CD4-positive, alpha-beta memory T cell (primary cell): Measurements from ENCODE around the gene PSMC3. TPM values are rescaled to one million over a fixed set of nuclear protein-coding genes. Genes with fewer than 3 reads are reported as not detected.

Experiments
- CTCF ChIA-PET: fragments of 350-600 bp; sonication (Branson Sonifier 250); formaldehyde crosslinking; loops from one replicate; lab custom pipeline; 2021; ENCODE audit warnings: inconsistent platforms; ENCODE audit not compliant: partially characterized antibody; lab: Charles Lee
- POLR2A ChIA-PET: fragments of 350-600 bp; sonication (Branson Sonifier 250); formaldehyde crosslinking; loops from one replicate; lab custom pipeline; 2021; ENCODE audit not compliant: partially characterized antibody; lab: Charles Lee
- DNase-seq, 5 donors: peaks; one replicate each; pipeline versions ENCODE4 v3.0.0 to v3.0.0-alpha.2; 2020 to 2022; ENCODE audit warnings: mixed read lengths in 1 of 5
- H3K27ac ChIP-seq: one replicate; pipeline ENCODE4 v1.7.0; 2013; ENCODE audit warnings: low read depth, low read length
- H3K27me3 ChIP-seq: 2 replicates; pipeline ENCODE4 v1.7.0; 2013; ENCODE audit warnings: mild to moderate bottlenecking, low read length, moderate library complexity; ENCODE audit not compliant: insufficient read depth
- H3K36me3 ChIP-seq: 2 replicates; pipeline ENCODE4 v1.7.0; 2013; ENCODE audit warnings: mild to moderate bottlenecking, low read length, moderate library complexity; ENCODE audit not compliant: insufficient read depth
- H3K4me1 ChIP-seq: 2 replicates; pipeline ENCODE4 v1.7.0; 2013; ENCODE audit warnings: mild to moderate bottlenecking, low read length, moderate library complexity; ENCODE audit not compliant: insufficient read depth
- H3K4me3 ChIP-seq, 2 donors: one replicate each; pipeline ENCODE4 v1.7.0; 2013; ENCODE audit warnings: low read length in 2 of 2, mild to moderate bottlenecking in 1 of 2
- H3K9me3 ChIP-seq, 2 donors: one replicate each; pipeline ENCODE4 v1.7.0; 2013; ENCODE audit warnings: low read length in 2 of 2, control low read depth in 1 of 2; ENCODE audit not compliant: control insufficient read depth in 1 of 2
- H3K27ac Mint-ChIP-seq, 7 donors: one replicate each; pipeline ENCODE4 v1.8.0; 2020 to 2021; ENCODE audit warnings: mixed read lengths in 7 of 7, mild to moderate bottlenecking in 6 of 7, inconsistent platforms in 3 of 7, moderate library complexity in 3 of 7
- H3K27me3 Mint-ChIP-seq, 2 donors: one replicate each; pipeline ENCODE4 v1.8.0; 2020 to 2021; ENCODE audit warnings: mixed read lengths in 2 of 2
- H3K36me3 Mint-ChIP-seq, 2 donors: one replicate each; pipeline ENCODE4 v1.8.0; 2020 to 2021; ENCODE audit warnings: mixed read lengths in 2 of 2, inconsistent platforms in 1 of 2, mild to moderate bottlenecking in 1 of 2
- H3K4me1 Mint-ChIP-seq, 4 donors: one replicate each; pipeline ENCODE4 v1.8.0; 2020 to 2021; ENCODE audit warnings: mixed read lengths in 4 of 4, mild to moderate bottlenecking in 1 of 4
- H3K4me3 Mint-ChIP-seq, 8 donors: one replicate each; pipeline ENCODE4 v1.8.0; 2020 to 2021; ENCODE audit warnings: mixed read lengths in 8 of 8, mild to moderate bottlenecking in 7 of 8, moderate library complexity in 6 of 8, inconsistent platforms in 3 of 8
- H3K9me3 Mint-ChIP-seq, 8 donors: one replicate each; pipeline ENCODE4 v1.8.0; 2020 to 2021; ENCODE audit warnings: mixed read lengths in 8 of 8, mild to moderate bottlenecking in 5 of 8, inconsistent platforms in 3 of 8, moderate library complexity in 1 of 8
- intact Hi-C: fragments of 100-400 bp; cut with micrococcal nuclease; formaldehyde crosslinking; loops from one replicate; pipeline ENCODE4 v1.15.1; 2023
- polyA plus RNA-seq, 2 donors: library from polyadenylated mRNA; unstranded; fragments of 300-500 nt; fragmentation: Illumina TruSeq; gene quantifications; one replicate each; pipeline ENCODE4 v1.2.3, GENCODE V29; 2021
- total RNA-seq, 2 experiments: library from RNA; stranded (reverse); gene quantifications; one replicate each; pipeline ENCODE4 v1.2.3, GENCODE V29; 2021

Gene PSMC3
- total and polyA plus RNA-seq, 4 experiments from 2014 or later = 53.9 to 152 (median 86.7) TPM

DNA sequence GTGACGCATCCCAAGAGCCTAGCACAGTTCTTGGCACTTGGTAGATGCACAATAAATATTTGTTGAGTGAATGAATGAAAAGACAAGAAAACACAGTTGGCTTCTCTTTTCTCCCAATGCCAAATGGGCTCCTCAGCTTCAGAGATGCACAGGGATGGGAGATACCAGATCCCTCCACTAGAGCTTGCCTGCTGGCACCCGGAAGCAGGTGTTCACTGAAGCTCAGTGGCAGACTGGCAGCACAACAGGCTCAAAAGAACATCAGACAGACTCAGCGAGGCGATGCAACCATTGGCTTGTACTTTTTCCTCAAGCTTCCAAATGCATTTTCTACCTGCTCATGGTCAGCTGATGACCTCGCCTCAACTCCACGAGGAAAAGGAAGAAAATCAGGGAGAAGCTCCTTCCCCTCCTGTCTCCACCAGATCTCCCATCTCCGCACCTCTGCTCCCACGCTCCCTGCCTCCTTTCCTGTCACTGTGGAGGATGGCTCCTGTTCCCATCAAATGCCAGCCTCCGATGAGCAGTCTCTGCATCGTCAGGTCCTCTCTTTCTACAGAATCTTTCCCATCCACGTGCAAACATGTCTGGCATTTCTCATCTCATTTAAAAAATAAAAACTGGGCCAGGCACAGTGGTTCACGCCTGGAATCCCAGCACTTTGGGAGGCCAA lies 16.9 kb upstream of the PSMC3 start:
- H3K27ac Mint-ChIP-seq = no peak overlapping the region
- Histone ChIP-seq H3K4me3 (no peak overlapping the region), H3K27ac (no peak overlapping the region), H3K36me3 (no peaks in the 10 kb centered on the region), H3K27me3 (no peaks in the 10 kb centered on the region), H3K4me1 (no peaks in the 10 kb centered on the region), H3K9me3 (no peaks in the 10 kb centered on the region)
- H3K36me3 Mint-ChIP-seq = no peaks in the 10 kb centered on the region
- ChIA-PET CTCF (interaction anchor here (1.3 to 1.6 kb wide), 2 partner anchors 10 to 69 kb away, joined by 4 to 9 read pairs; no protein-coding TSS in a partner anchor), POLR2A (no interaction called here)
- H3K27me3 Mint-ChIP-seq = no peaks in the 10 kb centered on the region
- intact Hi-C loops = no loop called here
- no peak for DNase-seq
- no peaks in the 10 kb centered on the region for H3K4me1 Mint-ChIP-seq
- H3K4me3 Mint-ChIP-seq = no peak overlapping the region
- no peaks in the 10 kb centered on the region for H3K9me3 Mint-ChIP-seq

DNA sequence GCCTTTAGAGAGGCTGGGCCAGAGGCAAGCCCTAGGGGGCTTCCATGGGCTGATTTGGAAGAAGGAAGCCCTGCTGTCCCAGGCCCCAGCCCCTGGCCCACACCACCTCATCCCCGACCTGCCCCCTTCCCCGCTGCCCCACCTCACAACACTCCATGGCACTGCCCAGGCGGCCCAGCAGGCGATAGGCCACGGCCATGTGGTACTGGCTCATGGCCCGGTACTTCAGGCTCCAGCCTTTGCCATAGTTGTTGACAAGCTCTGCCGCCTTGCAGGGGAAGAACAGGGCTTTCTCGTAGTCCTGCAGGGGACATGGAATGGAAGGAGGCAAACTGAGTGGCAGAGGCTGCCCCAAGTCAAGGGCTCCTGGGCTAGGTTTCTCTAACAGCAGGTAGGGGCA lies 16.3 kb upstream of the PSMC3 start:
- H3K4me3 ChIP-seq = no peak overlapping the region
- H3K27me3 Mint-ChIP-seq = no peaks in the 10 kb centered on the region
- no peaks in the 10 kb centered on the region for H3K4me1 ChIP-seq
- no peaks in the 10 kb centered on the region for H3K36me3 Mint-ChIP-seq
- no peak for DNase-seq
- intact Hi-C loops = no loop called here
- no peak overlapping the region for H3K4me3 Mint-ChIP-seq
- POLR2A ChIA-PET = no interaction called here
- H3K9me3 ChIP-seq = no peaks in the 10 kb centered on the region
- H3K4me1 Mint-ChIP-seq = no peaks in the 10 kb centered on the region
- H3K27ac Mint-ChIP-seq = no peak overlapping the region
- no peaks in the 10 kb centered on the region for H3K27me3 ChIP-seq
- H3K9me3 Mint-ChIP-seq = no peaks in the 10 kb centered on the region
- H3K36me3 ChIP-seq = no peaks in the 10 kb centered on the region
- no peak overlapping the region for H3K27ac ChIP-seq
- CTCF ChIA-PET = no interaction called here

DNA sequence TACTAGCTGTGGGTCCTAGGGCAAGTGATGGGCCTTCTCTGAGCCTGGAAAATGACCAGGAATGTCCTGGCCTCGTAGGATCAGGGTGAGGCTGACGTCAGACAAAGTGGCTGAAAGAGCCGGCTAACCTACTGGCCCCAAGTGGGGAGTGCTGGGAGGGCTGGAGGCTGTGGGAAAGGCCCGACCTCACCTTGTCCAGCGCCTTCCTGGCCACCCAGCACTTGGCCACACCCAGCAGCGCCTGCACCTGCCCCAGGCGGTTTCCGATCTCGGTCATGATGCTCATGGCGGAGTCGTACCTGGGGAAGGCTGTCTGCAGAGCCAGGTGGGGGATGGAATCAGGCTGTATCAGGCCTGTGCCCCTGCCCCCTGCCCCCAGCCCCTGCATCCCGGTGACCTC lies 15.2 kb upstream of the PSMC3 start:
- H3K4me3 ChIP-seq = no peak overlapping the region
- peaks cover 0 to 1% (median 0%) of the 10 kb centered on the region in 8 donors for H3K9me3 Mint-ChIP-seq
- H3K4me1 Mint-ChIP-seq = no peaks in the 10 kb centered on the region
- intact Hi-C loops = no loop called here
- no peaks in the 10 kb centered on the region for H3K4me1 ChIP-seq
- H3K36me3 ChIP-seq = no peaks in the 10 kb centered on the region
- no peak overlapping the region for H3K27ac ChIP-seq
- H3K27me3 ChIP-seq = no peaks in the 10 kb centered on the region
- no peak overlapping the region for H3K27ac Mint-ChIP-seq
- H3K36me3 Mint-ChIP-seq = no peaks in the 10 kb centered on the region
- CTCF ChIA-PET = interaction anchor here (1.2 kb wide), 1 partner anchor 13 kb away, joined by 3 read pairs; no protein-coding TSS in a partner anchor
- H3K27me3 Mint-ChIP-seq = no peaks in the 10 kb centered on the region
- DNase-seq = no peak
- H3K9me3 ChIP-seq = no peaks in the 10 kb centered on the region
- POLR2A ChIA-PET = no interaction called here
- no peak overlapping the region for H3K4me3 Mint-ChIP-seq

DNA sequence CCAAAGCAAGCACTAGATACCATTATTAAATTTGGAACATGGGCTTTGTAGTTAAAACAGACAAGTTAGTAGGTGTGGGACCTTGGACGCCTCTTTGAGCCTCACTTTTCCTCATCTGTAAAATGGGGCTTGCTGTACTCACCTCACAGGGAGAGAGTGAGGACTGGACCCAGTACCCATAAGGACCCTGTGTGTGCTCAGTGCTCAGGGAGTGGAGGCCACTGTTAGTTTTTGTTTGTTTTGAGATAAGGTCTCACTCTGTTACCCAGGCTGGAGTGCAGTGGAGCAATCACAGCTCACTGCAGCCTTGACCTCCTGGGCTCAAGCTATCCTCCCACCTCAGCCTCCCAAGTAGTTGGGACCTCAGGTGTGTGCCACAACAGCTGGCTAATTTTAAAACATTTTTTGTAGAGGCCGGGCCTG lies 13.8 kb upstream of the PSMC3 start:
- no peaks in the 10 kb centered on the region for H3K36me3 Mint-ChIP-seq
- Histone ChIP-seq H3K27ac (no peak overlapping the region), H3K36me3 (no peaks in the 10 kb centered on the region), H3K27me3 (no peaks in the 10 kb centered on the region), H3K4me3 (no peak overlapping the region), H3K4me1 (no peaks in the 10 kb centered on the region), H3K9me3 (no peaks in the 10 kb centered on the region)
- H3K27me3 Mint-ChIP-seq = no peaks in the 10 kb centered on the region
- CTCF ChIA-PET = interaction anchor here (1.2 kb wide), 1 partner anchor 14 kb away, joined by 3 read pairs; no protein-coding TSS in a partner anchor
- H3K4me3 Mint-ChIP-seq = no peak overlapping the region
- peaks cover 0 to 1% (median 0%) of the 10 kb centered on the region in 8 donors for H3K9me3 Mint-ChIP-seq
- H3K27ac Mint-ChIP-seq = no peak overlapping the region
- no peaks in the 10 kb centered on the region for H3K4me1 Mint-ChIP-seq
- POLR2A ChIA-PET = no interaction called here
- intact Hi-C loops = no loop called here
- no peak for DNase-seq

DNA sequence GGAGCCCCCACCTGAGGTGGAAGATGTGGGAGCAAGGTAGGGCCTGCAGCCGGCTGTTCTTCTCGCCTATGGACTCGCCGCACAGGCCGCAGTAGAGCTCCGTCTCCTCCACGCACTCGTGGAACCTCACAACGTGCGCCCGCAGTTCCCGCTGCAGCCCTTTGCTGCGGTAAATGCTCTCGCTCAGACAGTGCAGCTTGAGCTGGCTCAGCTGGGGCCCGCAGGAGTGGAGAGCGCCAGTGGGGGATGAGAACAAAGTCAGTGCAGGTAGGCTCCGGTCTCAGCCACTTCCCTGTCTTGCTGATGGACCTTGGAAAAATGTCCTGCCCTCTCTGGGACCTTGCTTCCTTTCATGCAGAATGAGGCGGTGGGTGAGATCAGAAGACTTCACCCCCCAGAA lies 12.5 kb upstream of the PSMC3 start:
- no peaks in the 10 kb centered on the region for H3K4me1 Mint-ChIP-seq
- ChIA-PET POLR2A (interaction anchor here (0.5 kb wide), 1 partner anchor 605 kb away, joined by 3 read pairs; no protein-coding TSS in a partner anchor), CTCF (interaction anchor here (0.8 kb wide), 2 partner anchors 16 to 27 kb away, joined by 3 read pairs; no protein-coding TSS in a partner anchor)
- no peak overlapping the region for H3K27ac Mint-ChIP-seq
- no peak overlapping the region for H3K4me3 Mint-ChIP-seq
- H3K4me3 ChIP-seq = no peak overlapping the region
- H3K9me3 Mint-ChIP-seq = peaks cover 0 to 1% (median 0%) of the 10 kb centered on the region in 8 donors
- H3K36me3 Mint-ChIP-seq = no peaks in the 10 kb centered on the region
- no peaks in the 10 kb centered on the region for H3K27me3 ChIP-seq
- H3K36me3 ChIP-seq = no peaks in the 10 kb centered on the region
- no peaks in the 10 kb centered on the region for H3K9me3 ChIP-seq
- DNase-seq = no peak
- H3K27ac ChIP-seq = no peak overlapping the region
- H3K27me3 Mint-ChIP-seq = no peaks in the 10 kb centered on the region
- intact Hi-C loops = no loop called here
- H3K4me1 ChIP-seq = no peaks in the 10 kb centered on the region

DNA sequence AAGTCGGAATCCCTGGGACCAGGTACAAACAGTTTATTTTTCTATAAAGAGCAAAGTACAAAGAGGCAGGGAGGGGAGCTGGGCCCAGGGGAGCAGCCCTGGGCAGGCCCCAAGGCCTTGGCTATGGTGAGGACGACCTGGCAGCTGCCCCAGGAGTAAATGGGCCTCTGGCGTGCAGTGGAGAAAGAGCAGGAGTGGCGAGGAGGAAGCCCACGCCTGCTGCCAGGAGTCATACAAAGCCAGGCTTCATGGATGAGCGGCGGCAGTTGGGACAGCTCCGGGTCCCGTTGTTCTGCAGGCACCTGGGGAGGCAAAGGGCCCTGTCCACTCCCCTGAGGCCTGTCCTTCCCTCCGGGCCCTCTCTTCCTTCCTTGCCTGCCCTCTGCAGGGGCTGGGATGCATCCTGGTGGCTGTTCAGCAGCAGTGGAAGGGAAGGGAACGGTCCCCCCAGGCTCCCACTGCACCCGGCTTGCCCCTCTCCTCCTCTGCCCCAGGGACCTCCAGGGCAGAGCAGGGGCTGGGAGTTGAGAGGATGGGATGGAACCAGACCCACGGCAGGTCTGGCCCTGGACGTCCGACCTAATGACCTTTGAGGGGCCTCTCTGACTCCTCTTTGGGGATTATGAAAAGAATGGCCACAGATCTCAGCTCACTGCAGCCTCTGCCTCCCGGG lies 11.6 kb upstream of the PSMC3 start:
- POLR2A ChIA-PET = no interaction called here
- no peak for DNase-seq
- Mint-ChIP-seq H3K9me3 (peaks cover 0 to 1% (median 0%) of the 10 kb centered on the region in 8 donors), H3K27me3 (no peaks in the 10 kb centered on the region), H3K4me3 (no peak overlapping the region), H3K4me1 (no peaks in the 10 kb centered on the region), H3K27ac (no peak overlapping the region), H3K36me3 (no peaks in the 10 kb centered on the region)
- H3K27me3 ChIP-seq = no peaks in the 10 kb centered on the region
- intact Hi-C loops = no loop called here
- H3K27ac ChIP-seq = no peak overlapping the region
- H3K9me3 ChIP-seq = no peaks in the 10 kb centered on the region
- H3K4me3 ChIP-seq = no peak overlapping the region
- CTCF ChIA-PET = interaction anchor here (0.6 to 1.0 kb wide), 2 partner anchors 17 to 209 kb away, joined by 3 read pairs; no protein-coding TSS in a partner anchor
- no peaks in the 10 kb centered on the region for H3K36me3 ChIP-seq
- no peaks in the 10 kb centered on the region for H3K4me1 ChIP-seq

DNA sequence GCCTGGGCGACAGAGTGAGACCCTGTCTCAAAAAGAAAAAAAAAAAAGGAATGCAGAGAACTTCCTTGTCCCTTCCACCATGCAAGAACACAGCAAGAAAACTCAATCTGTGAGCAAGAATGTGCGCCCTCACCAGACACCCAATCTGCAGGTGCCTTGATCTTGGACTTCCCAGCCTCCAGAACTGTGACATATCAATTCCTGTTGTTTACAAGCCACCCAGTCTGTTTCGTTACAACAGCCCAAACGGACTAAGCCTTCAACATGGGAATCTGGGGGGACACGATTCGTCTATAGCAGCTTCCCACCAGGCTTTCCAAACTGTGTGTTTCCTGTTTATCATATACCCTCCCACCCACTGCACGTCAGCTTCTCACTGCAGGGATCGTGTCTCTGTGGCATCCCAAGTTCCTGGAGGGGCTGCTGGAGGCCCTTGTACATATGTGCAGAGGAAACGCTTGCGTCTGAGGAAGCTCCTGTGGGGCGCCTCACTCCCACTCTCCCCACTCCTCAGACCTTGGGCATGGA lies 11.0 kb upstream of the PSMC3 start:
- peaks cover 0 to 1% (median 0%) of the 10 kb centered on the region in 8 donors for H3K9me3 Mint-ChIP-seq
- no peaks in the 10 kb centered on the region for H3K4me1 ChIP-seq
- H3K36me3 ChIP-seq = no peaks in the 10 kb centered on the region
- H3K4me1 Mint-ChIP-seq = no peaks in the 10 kb centered on the region
- no peak overlapping the region for H3K27ac ChIP-seq
- H3K27ac Mint-ChIP-seq = no peak overlapping the region
- no peaks in the 10 kb centered on the region for H3K27me3 Mint-ChIP-seq
- POLR2A ChIA-PET = no interaction called here
- CTCF ChIA-PET = interaction anchor here (0.6 to 1.0 kb wide), 2 partner anchors 17 to 209 kb away, joined by 3 read pairs; no protein-coding TSS in a partner anchor
- H3K36me3 Mint-ChIP-seq = no peaks in the 10 kb centered on the region
- intact Hi-C loops = no loop called here
- no peaks in the 10 kb centered on the region for H3K27me3 ChIP-seq
- peak overlapping the region in 1 of 8 donors; percentile 47 for H3K4me3 Mint-ChIP-seq
- no peak for DNase-seq
- no peaks in the 10 kb centered on the region for H3K9me3 ChIP-seq
- H3K4me3 ChIP-seq = no peak overlapping the region
